Caco-2 (cell line): ENCODE measurements around the gene STRIP1. TPM values are rescaled to one million over a fixed set of nuclear protein-coding genes. Genes with fewer than 3 reads are reported as not detected.

Experiments used
- BruUV-seq: library from RNA; stranded (reverse); fragments of 400-500 nt; replicated peaks from 2 replicates; lab custom pipeline; 2021; lab: Mats Ljungman, UMichigan
- CTCF ChIA-PET: fragments of 300-600 bp; sonication (Branson Sonifier 250); formaldehyde crosslinking; loops from one replicate; lab custom pipeline; 2022; ENCODE audit warnings: antibody characterized with exemption; lab: Charles Lee
- POLR2A ChIA-PET: fragments of 300-600 bp; sonication (Branson Sonifier 250); formaldehyde crosslinking; loops from one replicate; lab custom pipeline; 2022; ENCODE audit warnings: antibody characterized with exemption; lab: Charles Lee
- DNase-seq, 2 experiments: peaks; one replicate each; pipeline versions ENCODE4 v3.0.0 to v3.0.0-alpha.2; 2020 to 2022
- H3K27me3 ChIP-seq: replicated peaks from 2 replicates; pipeline ENCODE4 v1.6.0; 2011; ENCODE audit warnings: low read length; ENCODE audit not compliant: control insufficient read depth, insufficient read depth
- H3K36me3 ChIP-seq: 2 replicates; pipeline ENCODE4 v1.5.1; 2011; ENCODE audit warnings: low read length; ENCODE audit not compliant: control insufficient read depth, insufficient read depth
- H3K4me1 ChIP-seq: fragments of 250-450 bp; sonication (Bioruptor Pico); 2 replicates; pipeline ENCODE4 v1.5.1; 2020; ENCODE audit warnings: mild to moderate bottlenecking
- H3K4me3 ChIP-seq: 2 replicates; pipeline ENCODE4 v1.5.1; 2011; ENCODE audit warnings: low read depth, mild to moderate bottlenecking, control low read depth, low read length
- H3K9me3 ChIP-seq: fragments of 250-450 bp; sonication (Bioruptor Pico); 2 replicates; pipeline ENCODE4 v1.5.1; 2020; ENCODE audit warnings: mild to moderate bottlenecking, moderate library complexity
- H3K27ac Mint-ChIP-seq: one replicate; pipeline ENCODE4 v1.8.0; 2022; ENCODE audit warnings: mixed read lengths; ENCODE audit not compliant: unreplicated experiment
- H3K27me3 Mint-ChIP-seq: one replicate; pipeline ENCODE4 v1.8.0; 2022; ENCODE audit warnings: mixed read lengths; ENCODE audit not compliant: insufficient read depth, unreplicated experiment
- H3K36me3 Mint-ChIP-seq: one replicate; pipeline ENCODE4 v1.8.0; 2022; ENCODE audit warnings: mild to moderate bottlenecking, mixed read lengths; ENCODE audit not compliant: insufficient read depth, unreplicated experiment
- H3K4me1 Mint-ChIP-seq: one replicate; pipeline ENCODE4 v1.8.0; 2022; ENCODE audit warnings: low read depth, mixed read lengths; ENCODE audit not compliant: unreplicated experiment
- H3K4me3 Mint-ChIP-seq: one replicate; pipeline ENCODE4 v1.8.0; 2022; ENCODE audit warnings: mild to moderate bottlenecking, moderate library complexity, mixed read lengths; ENCODE audit not compliant: unreplicated experiment
- H3K9me3 Mint-ChIP-seq: one replicate; pipeline ENCODE4 v1.8.0; 2022; ENCODE audit warnings: mixed read lengths; ENCODE audit not compliant: unreplicated experiment
- intact Hi-C: fragments of 100-400 bp; cut with micrococcal nuclease; formaldehyde crosslinking; loops from one replicate; pipeline ENCODE4 v1.10.0; 2022; ENCODE audit not compliant: unreplicated experiment
- total RNA-seq: library from RNA; stranded (reverse); gene quantifications from 2 replicates; pipeline ENCODE4 v1.2.3, GENCODE V29; 2022
- TF ChIP-seq, protein P1 (sequence below), 2 experiments: fragments of 200-600 bp in 1 of 2; IDR thresholded peaks; 1 replicate in 1 of 2; 2 replicates in 1 of 2; pipeline versions ENCODE4 v1.5.1 to v1.8.0; 2011 to 2022; ENCODE audit warnings: antibody characterized with exemption in 1 of 2, control low read depth in 1 of 2, inconsistent platforms in 1 of 2, low read depth in 1 of 2, low read length in 1 of 2, mild to moderate bottlenecking in 1 of 2, moderate library complexity in 1 of 2; ENCODE audit not compliant: insufficient read depth in 1 of 2, severe bottlenecking in 1 of 2, unreplicated experiment in 1 of 2

Gene STRIP1
- total RNA-seq, 1 experiment from 2014 or later = 36.1 TPM

DNA sequence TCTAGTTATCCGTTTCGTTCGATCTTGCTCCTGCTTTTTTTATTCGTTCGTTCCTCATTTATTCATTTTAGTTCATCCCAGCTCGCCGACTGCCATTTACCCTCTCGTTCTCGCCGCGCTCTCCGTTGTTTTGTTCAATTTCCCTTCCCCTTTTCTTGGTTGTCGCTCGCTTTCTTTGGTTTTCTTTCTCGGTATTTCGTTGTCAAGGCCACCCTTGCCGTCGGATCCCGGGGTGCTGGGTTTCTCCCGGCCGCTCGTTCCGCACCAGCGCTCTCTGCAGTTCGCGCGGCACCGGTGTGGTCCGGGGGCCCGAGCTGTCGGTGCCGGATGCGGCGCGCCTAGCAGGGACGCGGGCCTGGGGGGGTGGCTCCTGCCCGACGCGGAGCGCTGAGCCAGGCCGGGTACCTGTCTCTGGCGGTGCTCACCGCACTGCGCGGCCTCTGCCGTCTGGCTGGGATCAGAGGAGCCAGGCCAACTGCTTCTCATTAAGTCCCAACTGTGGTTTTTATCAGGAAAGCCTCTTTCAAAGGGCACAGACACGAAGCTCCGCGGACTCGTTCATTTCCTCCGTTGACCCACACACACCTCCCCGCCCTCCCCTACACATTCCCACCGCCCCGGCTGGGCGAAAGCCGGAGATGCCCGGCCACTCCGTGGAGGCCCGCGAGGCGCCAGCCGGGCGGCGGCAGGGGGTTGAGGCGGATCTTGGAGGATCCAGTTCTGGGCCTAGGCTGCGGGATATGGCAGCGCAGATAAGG is 34.4 kb downstream of the STRIP1 start:
- POLR2A ChIA-PET = no interaction called here

DNA sequence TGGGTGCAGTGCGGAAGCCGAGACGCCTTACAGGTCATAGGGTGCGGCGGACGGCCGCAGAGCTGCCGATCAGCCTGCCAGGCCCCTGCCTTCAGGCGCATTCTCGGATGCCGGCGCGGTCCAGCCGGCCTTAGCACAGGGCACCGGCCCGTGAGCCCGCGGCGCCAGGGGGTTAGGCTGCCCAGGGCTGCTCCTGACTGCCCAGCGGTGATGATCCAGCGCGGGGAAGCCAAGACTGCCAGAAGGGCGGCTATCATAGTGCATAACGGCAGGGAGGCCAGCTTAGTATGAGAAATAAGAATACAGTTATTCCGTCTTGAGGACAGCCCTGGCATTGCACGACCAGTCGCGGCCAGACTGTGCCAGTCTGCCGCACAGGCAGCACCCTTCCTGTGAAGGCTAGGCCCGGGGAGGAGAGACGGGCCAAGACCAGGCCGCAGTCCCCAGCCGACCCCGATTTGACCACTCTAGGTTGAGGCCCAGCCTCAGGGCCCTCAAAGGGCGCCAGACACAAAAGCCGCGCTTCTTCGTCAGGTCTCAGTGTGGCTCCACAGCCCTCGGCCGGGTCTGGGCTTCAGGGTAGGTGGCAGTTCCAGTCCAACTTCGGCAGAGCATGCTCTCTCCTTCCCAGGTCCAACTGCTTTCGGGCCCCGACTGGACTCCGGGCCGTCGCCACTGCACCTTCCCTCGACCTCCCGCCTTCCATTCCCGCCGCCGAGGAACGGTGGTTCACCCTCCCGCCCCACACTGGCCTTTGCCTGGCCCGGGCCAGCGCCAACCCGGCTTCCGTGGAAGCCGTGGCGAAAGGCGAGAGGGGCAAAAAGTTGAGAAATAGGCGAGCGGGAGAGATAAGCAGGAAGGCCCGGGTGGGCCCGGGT is 35.2 kb downstream of the STRIP1 start:
- Mint-ChIP-seq H3K36me3 (no peaks in the 10 kb centered on the region), H3K27me3 (no peaks in the 10 kb centered on the region), H3K4me1 (no peaks in the 10 kb centered on the region), H3K27ac (no peak overlapping the region), H3K9me3 (no peaks in the 10 kb centered on the region), H3K4me3 (no peak overlapping the region)
- TF ChIP-seq, protein P1, sequence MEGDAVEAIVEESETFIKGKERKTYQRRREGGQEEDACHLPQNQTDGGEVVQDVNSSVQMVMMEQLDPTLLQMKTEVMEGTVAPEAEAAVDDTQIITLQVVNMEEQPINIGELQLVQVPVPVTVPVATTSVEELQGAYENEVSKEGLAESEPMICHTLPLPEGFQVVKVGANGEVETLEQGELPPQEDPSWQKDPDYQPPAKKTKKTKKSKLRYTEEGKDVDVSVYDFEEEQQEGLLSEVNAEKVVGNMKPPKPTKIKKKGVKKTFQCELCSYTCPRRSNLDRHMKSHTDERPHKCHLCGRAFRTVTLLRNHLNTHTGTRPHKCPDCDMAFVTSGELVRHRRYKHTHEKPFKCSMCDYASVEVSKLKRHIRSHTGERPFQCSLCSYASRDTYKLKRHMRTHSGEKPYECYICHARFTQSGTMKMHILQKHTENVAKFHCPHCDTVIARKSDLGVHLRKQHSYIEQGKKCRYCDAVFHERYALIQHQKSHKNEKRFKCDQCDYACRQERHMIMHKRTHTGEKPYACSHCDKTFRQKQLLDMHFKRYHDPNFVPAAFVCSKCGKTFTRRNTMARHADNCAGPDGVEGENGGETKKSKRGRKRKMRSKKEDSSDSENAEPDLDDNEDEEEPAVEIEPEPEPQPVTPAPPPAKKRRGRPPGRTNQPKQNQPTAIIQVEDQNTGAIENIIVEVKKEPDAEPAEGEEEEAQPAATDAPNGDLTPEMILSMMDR (IDR thresholded peaks at IDR 0.05; ENCODE audit: insufficient read depth in 1 of 2, low read depth in 1 of 2, low read length in 1 of 2, severe bottlenecking in 1 of 2, unreplicated experiment in 1 of 2) = no peak
- CTCF ChIA-PET = interaction anchor here (0.5 kb wide), 1 partner anchor 10 kb away, joined by 3 read pairs; no protein-coding TSS in a partner anchor
- intact Hi-C loops = no loop called here
- Histone ChIP-seq H3K4me1 (no peaks in the 10 kb centered on the region), H3K9me3 (no peaks in the 10 kb centered on the region), H3K27me3 (no peaks in the 10 kb centered on the region), H3K36me3 (no peaks in the 10 kb centered on the region), H3K4me3 (no peak overlapping the region)
- no TSS peak for BruUV-seq
- POLR2A ChIA-PET = no interaction called here
- DNase-seq = no peak

More for the DNA sequence above, 34.4 kb downstream of the STRIP1 start:
- no peaks in the 10 kb centered on the region for H3K36me3 Mint-ChIP-seq
- Histone ChIP-seq H3K27me3 (no peaks in the 10 kb centered on the region), H3K4me3 (no peak overlapping the region), H3K4me1 (no peaks in the 10 kb centered on the region), H3K36me3 (no peaks in the 10 kb centered on the region), H3K9me3 (no peaks in the 10 kb centered on the region)
- H3K4me1 Mint-ChIP-seq = no peaks in the 10 kb centered on the region
- TF ChIP-seq, protein P1 (IDR thresholded peaks at IDR 0.05; ENCODE audit: insufficient read depth in 1 of 2, low read depth in 1 of 2, low read length in 1 of 2, severe bottlenecking in 1 of 2, unreplicated experiment in 1 of 2) = no peak
- H3K27ac Mint-ChIP-seq = no peak overlapping the region
- CTCF ChIA-PET = interaction anchor here (0.5 kb wide), 1 partner anchor 9 kb away, joined by 3 read pairs; no protein-coding TSS in a partner anchor
- no TSS peak for BruUV-seq
- intact Hi-C loops = no loop called here
- DNase-seq = no peak
- H3K27me3 Mint-ChIP-seq = no peaks in the 10 kb centered on the region
- no peak overlapping the region for H3K4me3 Mint-ChIP-seq
- no peaks in the 10 kb centered on the region for H3K9me3 Mint-ChIP-seq

DNA sequence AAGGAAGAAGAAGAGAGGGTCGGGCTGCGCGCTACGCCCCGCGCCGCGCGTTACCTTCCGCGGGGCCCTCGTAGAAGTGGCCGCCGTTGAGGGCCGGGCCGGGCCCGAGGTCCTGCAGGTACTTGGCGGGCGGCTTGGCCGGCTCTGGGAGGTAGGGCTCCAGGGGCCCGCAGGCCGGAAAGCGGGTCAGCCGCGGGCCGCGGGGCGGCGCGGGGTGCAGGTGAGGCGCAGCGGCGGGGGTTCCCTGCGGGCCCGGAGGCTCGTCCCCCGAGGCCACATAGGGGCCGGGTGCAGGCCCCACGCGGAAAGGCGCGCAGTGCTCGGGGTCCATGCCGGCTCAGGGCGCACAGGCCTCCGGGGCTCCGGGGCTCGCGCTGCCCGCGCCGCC is 35.9 kb downstream of the STRIP1 start:
- ChIA-PET POLR2A (no interaction called here), CTCF (interaction anchor here (1.3 kb wide), 1 partner anchor 10 kb away, joined by 6 read pairs; no protein-coding TSS in a partner anchor)
- H3K9me3 Mint-ChIP-seq = no peaks in the 10 kb centered on the region
- no peak overlapping the region for H3K27ac Mint-ChIP-seq
- no peaks in the 10 kb centered on the region for H3K4me1 ChIP-seq
- intact Hi-C loops = no loop called here
- no peaks in the 10 kb centered on the region for H3K27me3 Mint-ChIP-seq
- TF ChIP-seq, protein P1 (IDR thresholded peaks at IDR 0.05; ENCODE audit: insufficient read depth in 1 of 2, low read depth in 1 of 2, low read length in 1 of 2, severe bottlenecking in 1 of 2, unreplicated experiment in 1 of 2) = no peak
- H3K36me3 ChIP-seq = no peaks in the 10 kb centered on the region
- H3K36me3 Mint-ChIP-seq = no peaks in the 10 kb centered on the region
- no peaks in the 10 kb centered on the region for H3K4me1 Mint-ChIP-seq
- H3K27me3 ChIP-seq = no peaks in the 10 kb centered on the region
- no peaks in the 10 kb centered on the region for H3K9me3 ChIP-seq
- H3K4me3 ChIP-seq = no peak overlapping the region
- BruUV-seq = no TSS peak
- no peak overlapping the region for H3K4me3 Mint-ChIP-seq
- DNase-seq = no peak
